ENCODE measurements around the gene ESYT2.

DNA sequence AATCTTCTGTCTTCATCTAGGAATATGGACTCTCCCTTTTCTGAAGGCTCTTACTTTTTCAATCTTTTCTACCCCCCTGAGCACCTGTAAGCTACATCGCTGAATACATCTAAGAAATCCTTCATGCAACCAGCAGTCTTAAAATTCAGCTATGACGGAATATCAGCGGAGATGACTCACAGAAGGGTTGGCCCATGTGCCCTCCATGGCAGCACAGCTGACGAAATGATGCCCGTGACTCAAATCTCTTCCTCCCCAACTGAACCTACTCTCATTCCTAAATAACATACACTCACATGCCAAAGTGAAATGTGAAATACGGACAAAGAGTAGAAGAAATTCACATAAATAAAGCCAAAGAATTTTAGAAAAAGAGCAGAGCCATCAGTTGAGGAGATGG is 94.4 kb downstream of the ESYT2 start:
- TF ChIP-seq, protein P1, sequence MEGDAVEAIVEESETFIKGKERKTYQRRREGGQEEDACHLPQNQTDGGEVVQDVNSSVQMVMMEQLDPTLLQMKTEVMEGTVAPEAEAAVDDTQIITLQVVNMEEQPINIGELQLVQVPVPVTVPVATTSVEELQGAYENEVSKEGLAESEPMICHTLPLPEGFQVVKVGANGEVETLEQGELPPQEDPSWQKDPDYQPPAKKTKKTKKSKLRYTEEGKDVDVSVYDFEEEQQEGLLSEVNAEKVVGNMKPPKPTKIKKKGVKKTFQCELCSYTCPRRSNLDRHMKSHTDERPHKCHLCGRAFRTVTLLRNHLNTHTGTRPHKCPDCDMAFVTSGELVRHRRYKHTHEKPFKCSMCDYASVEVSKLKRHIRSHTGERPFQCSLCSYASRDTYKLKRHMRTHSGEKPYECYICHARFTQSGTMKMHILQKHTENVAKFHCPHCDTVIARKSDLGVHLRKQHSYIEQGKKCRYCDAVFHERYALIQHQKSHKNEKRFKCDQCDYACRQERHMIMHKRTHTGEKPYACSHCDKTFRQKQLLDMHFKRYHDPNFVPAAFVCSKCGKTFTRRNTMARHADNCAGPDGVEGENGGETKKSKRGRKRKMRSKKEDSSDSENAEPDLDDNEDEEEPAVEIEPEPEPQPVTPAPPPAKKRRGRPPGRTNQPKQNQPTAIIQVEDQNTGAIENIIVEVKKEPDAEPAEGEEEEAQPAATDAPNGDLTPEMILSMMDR (IDR thresholded peaks at IDR 0.05), result no peak
- TF ChIP-seq POLR2A (IDR thresholded peaks at IDR 0.05), result no peak

All from uterus (tissue), 2 donors.